ENCODE results near the gene PPIP5K2.
"Not testable (repeated sequence)": the region's sequence is repeated elsewhere in the genome, so short reads cannot be mapped to it uniquely, and the experiment has no call there.

The PPIP5K2 gene

GRCh38 chr5:103210952-103211351 is 90.9 kb downstream of the PPIP5K2 start:
- DNase-seq: no peak

- peak; percentile 40 for DNase-seq
These were observed 91.8 kb downstream of the PPIP5K2 start for GRCh38 chr5:103211576-103212561.

GRCh38 chr5:103216137-103216536 is 96.0 kb downstream of the PPIP5K2 start:
- no peak for DNase-seq

GRCh38 chr5:103216697-103217096 is 96.6 kb downstream of the PPIP5K2 start:
- DNase-seq: no peak

GRCh38 chr5:103217101-103217500 is 97.0 kb downstream of the PPIP5K2 start:
- DNase-seq: no peak

- peak; percentile 56 for DNase-seq
These were observed 98.1 kb downstream of the PPIP5K2 start for GRCh38 chr5:103218164-103218563.

- not testable (repeated sequence) for DNase-seq
These were observed 99.0 kb downstream of the PPIP5K2 start for GRCh38 chr5:103219074-103219473.

GRCh38 chr5:103223031-103223955 is 103.2 kb downstream of the PPIP5K2 start:
- no peak for DNase-seq

GRCh38 chr5:103224118-103224893 is 104.2 kb downstream of the PPIP5K2 start:
- peak; percentile 82 for DNase-seq

GRCh38 chr5:103224894-103225246 is 104.8 kb downstream of the PPIP5K2 start:
- no peak for DNase-seq

GRCh38 chr5:103228061-103228460 is 108.0 kb downstream of the PPIP5K2 start:
- peak; percentile 76 for DNase-seq

- no peak for DNase-seq
These were observed 108.5 kb downstream of the PPIP5K2 start for GRCh38 chr5:103228588-103228987.

GRCh38 chr5:103232393-103232999 is 112.4 kb downstream of the PPIP5K2 start:
- peak; percentile 55 for DNase-seq

GRCh38 chr5:103234239-103234975 is 114.3 kb downstream of the PPIP5K2 start:
- DNase-seq: peak; percentile 35

GRCh38 chr5:103235891-103236290 is 115.8 kb downstream of the PPIP5K2 start:
- no peak for DNase-seq

GRCh38 chr5:103237778-103238177 is 117.7 kb downstream of the PPIP5K2 start:
- no peak for DNase-seq

- no peak for DNase-seq
These were observed 123.6 kb downstream of the PPIP5K2 start for GRCh38 chr5:103243665-103244064.

GRCh38 chr5:103244398-103244797 is 124.3 kb downstream of the PPIP5K2 start:
- no peak for DNase-seq

GRCh38 chr5:103245761-103246160 is 125.7 kb downstream of the PPIP5K2 start:
- no peak for DNase-seq

- DNase-seq: no peak
These were observed 127.0 kb downstream of the PPIP5K2 start for GRCh38 chr5:103247118-103247517.

- no peak for DNase-seq
These were observed 129.0 kb downstream of the PPIP5K2 start for GRCh38 chr5:103249068-103249467.
